WTC11 (cell line): ENCODE data around the gene LILRB2. TPM values are rescaled to one million over a fixed set of nuclear protein-coding genes. Genes with fewer than 3 reads are reported as not detected.
"Not testable (repeated sequence)": the region's sequence is repeated elsewhere in the genome, so short reads cannot be mapped to it uniquely, and the experiment has no call there.

Experiments used
- ATAC-seq: fragments of 200-7000 bp; cut with Tn5 transposase; 2 replicates; pipeline ENCODE4 v1.10.0; 2021; ENCODE audit warnings: mild to moderate bottlenecking, moderate library complexity
- CTCF ChIA-PET: fragments of 300-600 bp; sonication (Branson Sonifier 250); formaldehyde crosslinking; loops from one replicate; lab custom pipeline; 2021; ENCODE audit warnings: antibody characterized with exemption; lab: Charles Lee
- POLR2A ChIA-PET: fragments of 350-600 bp; sonication (Branson Sonifier 250); formaldehyde crosslinking; loops from one replicate; lab custom pipeline; 2021; ENCODE audit warnings: antibody characterized with exemption; lab: Charles Lee
- DNase-seq: peaks from one replicate; pipeline ENCODE4 v3.0.0; 2021; ENCODE audit warnings: low spot score
- H3K27ac Mint-ChIP-seq: 2 replicates; pipeline ENCODE4 v1.8.0; 2021; ENCODE audit warnings: mixed read lengths
- H3K27me3 Mint-ChIP-seq: 2 replicates; pipeline ENCODE4 v1.8.0; 2021; ENCODE audit warnings: low read depth, mild to moderate bottlenecking, moderate library complexity, mixed read lengths
- H3K36me3 Mint-ChIP-seq: 2 replicates; pipeline ENCODE4 v1.8.0; 2021; ENCODE audit warnings: mixed read lengths
- H3K4me1 Mint-ChIP-seq: 2 replicates; pipeline ENCODE4 v1.8.0; 2022; ENCODE audit warnings: mixed read lengths
- H3K4me3 Mint-ChIP-seq: 2 replicates; pipeline ENCODE4 v1.8.0; 2021; ENCODE audit warnings: mild to moderate bottlenecking, moderate library complexity, mixed read lengths
- H3K9me3 Mint-ChIP-seq: 2 replicates; pipeline ENCODE4 v1.8.0; 2021; ENCODE audit warnings: mixed read lengths
- AFF4 ChIP-seq: sonication (generic); formaldehyde crosslinking; IDR thresholded peaks from 2 replicates; pipeline ENCODE4 v1.8.1; 2023; ENCODE audit warnings: mild to moderate bottlenecking, missing genetic modification reagents, borderline replicate concordance
- ERG ChIP-seq: fragments of 250-450 bp; sonication (Bioruptor Pico); IDR thresholded peaks from 2 replicates; pipeline ENCODE4 v1.8.0; 2021; ENCODE audit warnings: mild to moderate bottlenecking
- FOXK1 ChIP-seq: sonication (generic); formaldehyde crosslinking; IDR thresholded peaks from 2 replicates; pipeline ENCODE4 v1.8.0; 2022; ENCODE audit warnings: mild to moderate bottlenecking, moderate library complexity, missing genetic modification reagents
- IRF2 ChIP-seq: sonication (generic); formaldehyde crosslinking; IDR thresholded peaks from 2 replicates; pipeline ENCODE4 v1.8.0; 2022; ENCODE audit warnings: low read depth, missing genetic modification reagents, borderline replicate concordance
- MLX ChIP-seq: sonication (generic); formaldehyde crosslinking; IDR thresholded peaks from 2 replicates; pipeline ENCODE4 v1.8.1; 2023; ENCODE audit warnings: mild to moderate bottlenecking, missing genetic modification reagents, moderate library complexity
- MXD4 ChIP-seq: fragments of 250-450 bp; sonication (Bioruptor Pico); IDR thresholded peaks from 2 replicates; pipeline ENCODE4 v1.8.0; 2021; ENCODE audit warnings: mild to moderate bottlenecking, moderate library complexity, borderline replicate concordance
- NR2C2 ChIP-seq: sonication (generic); formaldehyde crosslinking; IDR thresholded peaks from 2 replicates; pipeline ENCODE4 v1.8.0; 2022; ENCODE audit warnings: mild to moderate bottlenecking, missing genetic modification reagents
- PRRX2 ChIP-seq: fragments of 250-450 bp; sonication (Bioruptor Pico); IDR thresholded peaks from 2 replicates; pipeline ENCODE4 v1.8.0; 2021; ENCODE audit warnings: mild to moderate bottlenecking
- RELA ChIP-seq: sonication (generic); formaldehyde crosslinking; IDR thresholded peaks from 2 replicates; pipeline ENCODE4 v1.8.1; 2022; ENCODE audit warnings: missing genetic modification reagents, mild to moderate bottlenecking, borderline replicate concordance
- TCF7 ChIP-seq: sonication (generic); formaldehyde crosslinking; IDR thresholded peaks from 2 replicates; pipeline ENCODE4 v1.8.0; 2022; ENCODE audit warnings: mild to moderate bottlenecking, low read depth, missing genetic modification reagents, moderate library complexity
- TEAD4 ChIP-seq: sonication (generic); formaldehyde crosslinking; IDR thresholded peaks from 2 replicates; pipeline ENCODE4 v1.8.0; 2022; ENCODE audit warnings: mild to moderate bottlenecking, missing genetic modification reagents
- USF2 ChIP-seq: sonication (generic); formaldehyde crosslinking; IDR thresholded peaks from 2 replicates; pipeline ENCODE4 v1.8.1; 2023; ENCODE audit warnings: mild to moderate bottlenecking, missing genetic modification reagents, moderate library complexity
- ZBTB21 ChIP-seq: sonication (generic); formaldehyde crosslinking; IDR thresholded peaks from 2 replicates; pipeline ENCODE4 v1.8.1; 2023; ENCODE audit warnings: mild to moderate bottlenecking, missing genetic modification reagents, borderline replicate concordance
- ZNF121 ChIP-seq: sonication (generic); formaldehyde crosslinking; IDR thresholded peaks from 2 replicates; pipeline ENCODE4 v1.8.0; 2023; ENCODE audit warnings: missing genetic modification reagents
- ZNF219 ChIP-seq: sonication (generic); formaldehyde crosslinking; IDR thresholded peaks from 2 replicates; pipeline ENCODE4 v1.8.0; 2023; ENCODE audit warnings: missing genetic modification reagents, mild to moderate bottlenecking, borderline replicate concordance
- ZNF317 ChIP-seq: sonication (generic); formaldehyde crosslinking; IDR thresholded peaks from 2 replicates; pipeline ENCODE4 v1.8.1; 2023; ENCODE audit warnings: low read depth, mild to moderate bottlenecking, moderate library complexity, missing genetic modification reagents, borderline replicate concordance
- ZNF396 ChIP-seq: fragments of 250-450 bp; sonication (Bioruptor Pico); IDR thresholded peaks from 2 replicates; pipeline ENCODE4 v1.8.0; 2021; ENCODE audit warnings: mild to moderate bottlenecking, moderate library complexity, borderline replicate concordance
- ZNF423 ChIP-seq: fragments of 250-450 bp; sonication (Bioruptor Pico); IDR thresholded peaks from 2 replicates; pipeline ENCODE4 v2.1.2; 2022; ENCODE audit warnings: mild to moderate bottlenecking, moderate library complexity
- total RNA-seq: library from RNA; stranded (reverse); gene quantifications from 3 replicates; pipeline ENCODE4 v1.2.3, GENCODE V29; 2021
- TF ChIP-seq, protein P1 (sequence below): sonication (generic); formaldehyde crosslinking; IDR thresholded peaks from 2 replicates; pipeline ENCODE4 v1.8.0; 2023; ENCODE audit warnings: mild to moderate bottlenecking, missing genetic modification reagents
- TF ChIP-seq, protein P2 (sequence below): sonication (generic); formaldehyde crosslinking; IDR thresholded peaks from 2 replicates; pipeline ENCODE4 v1.8.0; 2022; ENCODE audit warnings: mild to moderate bottlenecking, missing genetic modification reagents
- TF ChIP-seq, protein P3 (sequence below): sonication (generic); formaldehyde crosslinking; IDR thresholded peaks from 2 replicates; pipeline ENCODE4 v1.8.0; 2022; ENCODE audit warnings: mild to moderate bottlenecking, missing genetic modification reagents

LILRB2 gene
- total RNA-seq, 1 experiment from 2014 or later = not detected

- TF ChIP-seq MXD4 (CRISPR knock-in tag) = no peak
- TF ChIP-seq ZBTB21 (CRISPR knock-in tag) = no peak
- TF ChIP-seq ZNF317 (CRISPR knock-in tag) = no peak
- TF ChIP-seq FOXK1 = no peak
- TF ChIP-seq ZNF121 = no peak
- TF ChIP-seq, protein P1, sequence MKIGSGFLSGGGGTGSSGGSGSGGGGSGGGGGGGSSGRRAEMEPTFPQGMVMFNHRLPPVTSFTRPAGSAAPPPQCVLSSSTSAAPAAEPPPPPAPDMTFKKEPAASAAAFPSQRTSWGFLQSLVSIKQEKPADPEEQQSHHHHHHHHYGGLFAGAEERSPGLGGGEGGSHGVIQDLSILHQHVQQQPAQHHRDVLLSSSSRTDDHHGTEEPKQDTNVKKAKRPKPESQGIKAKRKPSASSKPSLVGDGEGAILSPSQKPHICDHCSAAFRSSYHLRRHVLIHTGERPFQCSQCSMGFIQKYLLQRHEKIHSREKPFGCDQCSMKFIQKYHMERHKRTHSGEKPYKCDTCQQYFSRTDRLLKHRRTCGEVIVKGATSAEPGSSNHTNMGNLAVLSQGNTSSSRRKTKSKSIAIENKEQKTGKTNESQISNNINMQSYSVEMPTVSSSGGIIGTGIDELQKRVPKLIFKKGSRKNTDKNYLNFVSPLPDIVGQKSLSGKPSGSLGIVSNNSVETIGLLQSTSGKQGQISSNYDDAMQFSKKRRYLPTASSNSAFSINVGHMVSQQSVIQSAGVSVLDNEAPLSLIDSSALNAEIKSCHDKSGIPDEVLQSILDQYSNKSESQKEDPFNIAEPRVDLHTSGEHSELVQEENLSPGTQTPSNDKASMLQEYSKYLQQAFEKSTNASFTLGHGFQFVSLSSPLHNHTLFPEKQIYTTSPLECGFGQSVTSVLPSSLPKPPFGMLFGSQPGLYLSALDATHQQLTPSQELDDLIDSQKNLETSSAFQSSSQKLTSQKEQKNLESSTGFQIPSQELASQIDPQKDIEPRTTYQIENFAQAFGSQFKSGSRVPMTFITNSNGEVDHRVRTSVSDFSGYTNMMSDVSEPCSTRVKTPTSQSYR (CRISPR knock-in tag) = no peak
- no peak for TF ChIP-seq ERG (CRISPR knock-in tag)
- TF ChIP-seq IRF2 (CRISPR knock-in tag) = no peak
Measured at GRCh38 chr19:54294539-54294938, 13.6 kb upstream of the LILRB2 start (continued).

- H3K27ac Mint-ChIP-seq, DNase-seq, H3K9me3 Mint-ChIP-seq, POLR2A ChIA-PET, H3K4me1 Mint-ChIP-seq, H3K4me3 Mint-ChIP-seq, CTCF ChIA-PET, H3K36me3 Mint-ChIP-seq, ATAC-seq: not testable (repeated sequence)
- H3K27me3 Mint-ChIP-seq = peaks cover 32% of the 10 kb centered on the region
Measured at GRCh38 chr19:54289160-54289559, 8.2 kb upstream of the LILRB2 start.

- no peaks in the 10 kb centered on the region for H3K9me3 Mint-ChIP-seq
- no peak overlapping the region for H3K4me3 Mint-ChIP-seq
- CTCF ChIA-PET = interaction anchor here (0.5 to 1.3 kb wide), 2 partner anchors 22 to 118 kb away, joined by 3 read pairs; no protein-coding TSS in a partner anchor
- no peak for DNase-seq
- H3K36me3 Mint-ChIP-seq = no peaks in the 10 kb centered on the region
- ATAC-seq = no peak
- H3K27me3 Mint-ChIP-seq = peaks cover 17% of the 10 kb centered on the region
- POLR2A ChIA-PET = no interaction called here
- H3K27ac Mint-ChIP-seq = no peak overlapping the region
- no peaks in the 10 kb centered on the region for H3K4me1 Mint-ChIP-seq
- no peak for TF ChIP-seq ZNF219 (CRISPR knock-in tag)
- no peak for TF ChIP-seq TCF7 (CRISPR knock-in tag)
- TF ChIP-seq, protein P1 (CRISPR knock-in tag) = no peak
- TF ChIP-seq ZNF396 (CRISPR knock-in tag) = no peak
- no peak for TF ChIP-seq TEAD4 (CRISPR knock-in tag)
- TF ChIP-seq, protein P2, sequence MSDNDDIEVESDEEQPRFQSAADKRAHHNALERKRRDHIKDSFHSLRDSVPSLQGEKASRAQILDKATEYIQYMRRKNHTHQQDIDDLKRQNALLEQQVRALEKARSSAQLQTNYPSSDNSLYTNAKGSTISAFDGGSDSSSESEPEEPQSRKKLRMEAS (CRISPR knock-in tag) = no peak
- no peak for TF ChIP-seq RELA (CRISPR knock-in tag)
- no peak for TF ChIP-seq PRRX2 (CRISPR knock-in tag)
- TF ChIP-seq, protein P3, sequence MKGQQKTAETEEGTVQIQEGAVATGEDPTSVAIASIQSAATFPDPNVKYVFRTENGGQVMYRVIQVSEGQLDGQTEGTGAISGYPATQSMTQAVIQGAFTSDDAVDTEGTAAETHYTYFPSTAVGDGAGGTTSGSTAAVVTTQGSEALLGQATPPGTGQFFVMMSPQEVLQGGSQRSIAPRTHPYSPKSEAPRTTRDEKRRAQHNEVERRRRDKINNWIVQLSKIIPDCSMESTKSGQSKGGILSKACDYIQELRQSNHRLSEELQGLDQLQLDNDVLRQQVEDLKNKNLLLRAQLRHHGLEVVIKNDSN (CRISPR knock-in tag) = no peak
- no peak for TF ChIP-seq ZNF423
- no peak for TF ChIP-seq NR2C2 (CRISPR knock-in tag)
- TF ChIP-seq USF2 = no peak
- TF ChIP-seq MLX (CRISPR knock-in tag) = no peak
- no peak for TF ChIP-seq AFF4 (CRISPR knock-in tag)
Measured at GRCh38 chr19:54287456-54287855, 6.5 kb upstream of the LILRB2 start.
